Natural killer cell (primary cell): ENCODE measurements around the gene NCK2. TPM values are rescaled to one million over a fixed set of nuclear protein-coding genes. Genes with fewer than 3 reads are reported as not detected.

Source experiments
- ATAC-seq, 3 donors: fragments of 150-1000 bp in 2 of 3; fragments of 200-7000 bp in 1 of 3; cut with Tn5 transposase; 1 replicate in 1 of 3; 2 replicates in 2 of 3; pipeline ENCODE4 v1.10.0; 2021; ENCODE audit warnings: mild to moderate bottlenecking in 2 of 3, moderate library complexity in 2 of 3
- DNase-seq, 2 donors: peaks; one replicate each; pipeline versions ENCODE4 v3.0.0 to v3.0.0-alpha.2; 2013 to 2021; ENCODE audit warnings: mixed read lengths in 1 of 2
- H3K27ac ChIP-seq: one replicate; pipeline ENCODE4 v1.5.1; 2013; ENCODE audit warnings: mild to moderate bottlenecking, low read length
- H3K27me3 ChIP-seq: one replicate; pipeline ENCODE4 v1.6.1; 2013; ENCODE audit warnings: low read length; ENCODE audit not compliant: control insufficient read depth, insufficient read depth
- H3K36me3 ChIP-seq: one replicate; pipeline ENCODE4 v1.6.1; 2013; ENCODE audit warnings: low read length; ENCODE audit not compliant: control insufficient read depth, insufficient read depth
- H3K4me1 ChIP-seq: one replicate; pipeline ENCODE4 v1.6.1; 2013; ENCODE audit warnings: low read length; ENCODE audit not compliant: control insufficient read depth, insufficient read depth
- H3K4me3 ChIP-seq: one replicate; pipeline ENCODE4 v1.5.1; 2013; ENCODE audit warnings: low read length
- H3K9me3 ChIP-seq: one replicate; pipeline ENCODE4 v1.6.1; 2013; ENCODE audit warnings: low read length; ENCODE audit not compliant: control insufficient read depth, insufficient read depth
- H3K27ac Mint-ChIP-seq, 2 donors: one replicate each; pipeline ENCODE4 v1.8.0; 2022; ENCODE audit warnings: mild to moderate bottlenecking in 2 of 2, mixed read lengths in 2 of 2, moderate library complexity in 1 of 2
- H3K27me3 Mint-ChIP-seq, 2 donors: one replicate each; pipeline ENCODE4 v1.8.0; 2022; ENCODE audit warnings: low read depth in 2 of 2, mixed read lengths in 2 of 2
- H3K36me3 Mint-ChIP-seq: one replicate; pipeline ENCODE4 v1.8.0; 2022; ENCODE audit warnings: mixed read lengths
- H3K4me1 Mint-ChIP-seq, 2 donors: one replicate each; pipeline ENCODE4 v1.8.0; 2022; ENCODE audit warnings: mixed read lengths in 2 of 2
- H3K4me3 Mint-ChIP-seq: one replicate; pipeline ENCODE4 v1.8.0; 2022; ENCODE audit warnings: mild to moderate bottlenecking, moderate library complexity, mixed read lengths
- H3K9me3 Mint-ChIP-seq, 2 donors: one replicate each; pipeline ENCODE4 v1.8.0; 2022; ENCODE audit warnings: mixed read lengths in 2 of 2
- WGBS: methylation state at CpG from one replicate; pipeline ENCODE4 v1.1.7; 2013; ENCODE audit warnings: missing lambda C conversion rate; ENCODE audit not compliant: insufficient coverage; 5-methylcytosine and 5-hydroxymethylcytosine counted together
- intact Hi-C: fragments of 100-400 bp; cut with micrococcal nuclease; formaldehyde crosslinking; loops from one replicate; pipeline ENCODE4 v1.14.2; 2022
- total RNA-seq, 4 donors: library from RNA; stranded (reverse); fragments of 120-200 nt in 1 of 4; gene quantifications; one replicate each; pipeline versions ENCODE4 v1.2.3 to v1.2.4, GENCODE V29; 2013 to 2022
- TF ChIP-seq, protein P1 (sequence below): fragments of 200-600 bp; IDR thresholded peaks from one replicate; pipeline ENCODE4 v1.8.0; 2022; ENCODE audit warnings: antibody characterized with exemption

Gene NCK2
- total RNA-seq, 3 donors from 2014 or later (not counting 1 experiment from before 2014, with no cell fraction given), result 34.1 to 50.8 (median 43.0) TPM

DNA sequence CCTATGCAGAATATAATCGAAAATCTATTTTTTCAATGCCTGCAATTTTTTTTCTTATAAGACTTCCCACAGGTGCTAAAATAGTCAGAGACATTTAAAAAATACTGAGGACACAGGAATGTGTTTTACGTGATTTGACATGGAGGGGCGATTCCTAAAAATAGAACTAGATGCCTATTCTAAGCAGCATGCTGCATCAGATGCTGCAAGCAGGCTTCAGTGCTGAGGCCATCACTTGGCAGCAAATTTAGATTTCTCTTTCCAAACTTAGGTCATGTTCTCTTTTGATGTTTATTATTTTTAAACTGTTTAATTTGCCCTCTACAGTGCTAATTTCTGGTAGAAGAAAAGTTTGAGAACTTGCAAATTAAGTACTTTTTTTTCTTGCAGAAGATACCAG is 43.7 kb upstream of the NCK2 start:
- DNase-seq (no peak), ATAC-seq (no peak)
- WGBS, result 92% methylated on average over 3 of the region's 3 CpGs
- peaks cover 2% of the 10 kb centered on the region for H3K27me3 ChIP-seq
- no peak overlapping the region for H3K4me3 Mint-ChIP-seq
- peaks cover 17 to 23% of the 10 kb centered on the region in 2 donors for H3K27me3 Mint-ChIP-seq
- H3K4me3 ChIP-seq, result no peak overlapping the region
- no peak overlapping the region for H3K27ac Mint-ChIP-seq
- no peaks in the 10 kb centered on the region for H3K36me3 Mint-ChIP-seq
- H3K27ac ChIP-seq, result no peak overlapping the region
- TF ChIP-seq, protein P1, sequence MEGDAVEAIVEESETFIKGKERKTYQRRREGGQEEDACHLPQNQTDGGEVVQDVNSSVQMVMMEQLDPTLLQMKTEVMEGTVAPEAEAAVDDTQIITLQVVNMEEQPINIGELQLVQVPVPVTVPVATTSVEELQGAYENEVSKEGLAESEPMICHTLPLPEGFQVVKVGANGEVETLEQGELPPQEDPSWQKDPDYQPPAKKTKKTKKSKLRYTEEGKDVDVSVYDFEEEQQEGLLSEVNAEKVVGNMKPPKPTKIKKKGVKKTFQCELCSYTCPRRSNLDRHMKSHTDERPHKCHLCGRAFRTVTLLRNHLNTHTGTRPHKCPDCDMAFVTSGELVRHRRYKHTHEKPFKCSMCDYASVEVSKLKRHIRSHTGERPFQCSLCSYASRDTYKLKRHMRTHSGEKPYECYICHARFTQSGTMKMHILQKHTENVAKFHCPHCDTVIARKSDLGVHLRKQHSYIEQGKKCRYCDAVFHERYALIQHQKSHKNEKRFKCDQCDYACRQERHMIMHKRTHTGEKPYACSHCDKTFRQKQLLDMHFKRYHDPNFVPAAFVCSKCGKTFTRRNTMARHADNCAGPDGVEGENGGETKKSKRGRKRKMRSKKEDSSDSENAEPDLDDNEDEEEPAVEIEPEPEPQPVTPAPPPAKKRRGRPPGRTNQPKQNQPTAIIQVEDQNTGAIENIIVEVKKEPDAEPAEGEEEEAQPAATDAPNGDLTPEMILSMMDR, result no peak
- intact Hi-C loops, result no loop called here
- peaks cover 0 to 8% of the 10 kb centered on the region in 2 donors for H3K4me1 Mint-ChIP-seq
- no peaks in the 10 kb centered on the region for H3K36me3 ChIP-seq
- H3K9me3 Mint-ChIP-seq, result no peaks in the 10 kb centered on the region
- H3K9me3 ChIP-seq, result no peaks in the 10 kb centered on the region
- no peaks in the 10 kb centered on the region for H3K4me1 ChIP-seq

DNA sequence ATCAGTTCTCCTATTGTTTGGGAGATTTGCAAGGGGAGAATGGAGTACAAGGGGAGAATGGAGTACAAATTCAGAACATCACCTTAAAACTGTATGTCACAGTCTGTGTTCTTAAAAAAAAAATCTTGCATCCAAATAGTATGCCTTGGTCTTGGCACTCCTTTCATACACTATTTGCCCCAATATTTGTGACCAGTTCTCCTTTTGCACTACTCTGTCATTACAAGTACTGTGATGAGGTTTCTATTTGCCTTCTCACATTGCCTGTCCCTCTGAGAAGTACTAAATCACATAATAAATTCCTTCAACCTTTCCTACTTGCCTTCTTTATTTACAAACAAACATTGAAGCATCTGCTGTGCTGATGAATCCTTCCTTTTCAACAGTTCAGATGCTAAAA is 36.0 kb upstream of the NCK2 start:
- no peaks in the 10 kb centered on the region for H3K9me3 ChIP-seq
- DNase-seq (no peak), ATAC-seq (no peak)
- no peaks in the 10 kb centered on the region for H3K36me3 ChIP-seq
- H3K4me3 Mint-ChIP-seq, result no peak overlapping the region
- H3K27me3 ChIP-seq, result no peaks in the 10 kb centered on the region
- H3K4me1 Mint-ChIP-seq, result no peaks in the 10 kb centered on the region
- peaks cover 10 to 11% of the 10 kb centered on the region in 2 donors for H3K27me3 Mint-ChIP-seq
- no peak overlapping the region for H3K27ac ChIP-seq
- no peak overlapping the region for H3K4me3 ChIP-seq
- H3K9me3 Mint-ChIP-seq, result no peaks in the 10 kb centered on the region
- no peak overlapping the region for H3K27ac Mint-ChIP-seq
- no peaks in the 10 kb centered on the region for H3K4me1 ChIP-seq
- intact Hi-C loops, result no loop called here
- TF ChIP-seq, protein P1, result no peak
- H3K36me3 Mint-ChIP-seq, result no peaks in the 10 kb centered on the region

DNA sequence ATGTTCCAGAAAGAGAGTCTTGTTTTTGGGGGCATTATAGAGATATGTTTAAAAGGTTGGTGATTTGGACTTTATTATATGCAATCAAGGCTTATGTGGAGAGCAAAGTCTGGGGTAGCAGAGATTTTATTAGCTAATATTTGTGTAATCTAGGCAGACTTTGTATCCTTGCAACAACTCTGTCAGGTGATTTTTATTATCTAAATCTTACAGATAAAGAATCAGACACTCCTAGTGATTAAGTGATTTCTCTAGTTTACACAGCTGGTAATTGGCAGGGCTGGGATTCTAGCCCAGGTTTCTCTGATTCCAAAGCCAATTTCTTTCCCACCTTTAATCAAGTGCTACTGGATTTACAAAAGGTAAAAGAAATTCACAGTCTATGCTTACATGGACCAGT is 33.3 kb upstream of the NCK2 start:
- no peaks in the 10 kb centered on the region for H3K4me1 Mint-ChIP-seq
- intact Hi-C loops, result no loop called here

More for the DNA sequence above, 33.3 kb upstream of the NCK2 start:
- no peak for ATAC-seq
- no peak overlapping the region for H3K27ac Mint-ChIP-seq
- no peaks in the 10 kb centered on the region for H3K36me3 Mint-ChIP-seq
- H3K36me3 ChIP-seq, result no peaks in the 10 kb centered on the region
- H3K4me3 ChIP-seq, result no peak overlapping the region
- H3K27me3 Mint-ChIP-seq, result peaks cover 20 to 33% of the 10 kb centered on the region in 2 donors
- no peaks in the 10 kb centered on the region for H3K9me3 Mint-ChIP-seq
- H3K4me1 ChIP-seq, result no peaks in the 10 kb centered on the region
- no peaks in the 10 kb centered on the region for H3K9me3 ChIP-seq
- H3K4me3 Mint-ChIP-seq, result no peak overlapping the region
- H3K27me3 ChIP-seq, result no peaks in the 10 kb centered on the region
- TF ChIP-seq, protein P1, result no peak
- H3K27ac ChIP-seq, result no peak overlapping the region
- DNase-seq, result no peak
